ENCODE results near the gene CARS2. TPM values are rescaled to one million over a fixed set of nuclear protein-coding genes. Genes with fewer than 3 reads are reported as not detected.

Gene CARS2
- total RNA-seq, 1 donor from 2014 or later = 73.6 TPM

DNA sequence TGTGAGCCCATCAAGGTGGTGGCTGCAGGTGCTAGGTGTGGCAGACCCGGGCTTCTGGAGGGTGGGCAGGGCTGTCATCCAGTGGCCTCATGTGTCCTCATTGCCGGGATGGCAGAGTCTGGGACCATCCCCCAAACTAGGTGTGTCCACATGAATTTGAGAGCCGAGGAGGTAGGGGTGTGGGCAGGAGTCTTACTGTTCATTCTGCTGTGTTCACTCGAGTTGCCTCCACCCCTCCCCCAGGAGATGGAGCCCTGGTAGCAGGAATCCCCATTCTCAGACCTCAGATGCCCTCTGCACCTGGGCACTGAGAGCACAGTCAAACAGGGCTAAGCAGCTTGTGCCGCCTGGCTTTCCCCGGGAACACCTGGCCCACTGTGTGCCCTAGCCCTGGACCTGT is 68.2 kb downstream of the CARS2 start:
- Histone ChIP-seq H3K4me3 (ENCODE audit: low read depth, low read length) (no peak overlapping the region), H3K36me3 (ENCODE audit: control insufficient read depth, insufficient read depth, low read length) (peaks cover 6% of the 10 kb centered on the region), H3K27me3 (ENCODE audit: control insufficient read depth, insufficient read depth, low read length) (no peaks in the 10 kb centered on the region)
- TF ChIP-seq, protein P1, sequence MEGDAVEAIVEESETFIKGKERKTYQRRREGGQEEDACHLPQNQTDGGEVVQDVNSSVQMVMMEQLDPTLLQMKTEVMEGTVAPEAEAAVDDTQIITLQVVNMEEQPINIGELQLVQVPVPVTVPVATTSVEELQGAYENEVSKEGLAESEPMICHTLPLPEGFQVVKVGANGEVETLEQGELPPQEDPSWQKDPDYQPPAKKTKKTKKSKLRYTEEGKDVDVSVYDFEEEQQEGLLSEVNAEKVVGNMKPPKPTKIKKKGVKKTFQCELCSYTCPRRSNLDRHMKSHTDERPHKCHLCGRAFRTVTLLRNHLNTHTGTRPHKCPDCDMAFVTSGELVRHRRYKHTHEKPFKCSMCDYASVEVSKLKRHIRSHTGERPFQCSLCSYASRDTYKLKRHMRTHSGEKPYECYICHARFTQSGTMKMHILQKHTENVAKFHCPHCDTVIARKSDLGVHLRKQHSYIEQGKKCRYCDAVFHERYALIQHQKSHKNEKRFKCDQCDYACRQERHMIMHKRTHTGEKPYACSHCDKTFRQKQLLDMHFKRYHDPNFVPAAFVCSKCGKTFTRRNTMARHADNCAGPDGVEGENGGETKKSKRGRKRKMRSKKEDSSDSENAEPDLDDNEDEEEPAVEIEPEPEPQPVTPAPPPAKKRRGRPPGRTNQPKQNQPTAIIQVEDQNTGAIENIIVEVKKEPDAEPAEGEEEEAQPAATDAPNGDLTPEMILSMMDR (IDR thresholded peaks at IDR 0.05; ENCODE audit: insufficient read depth, low read length, poor library complexity, severe bottlenecking) = no peak
- no peak for DNase-seq (ENCODE audit: low read depth)

DNA sequence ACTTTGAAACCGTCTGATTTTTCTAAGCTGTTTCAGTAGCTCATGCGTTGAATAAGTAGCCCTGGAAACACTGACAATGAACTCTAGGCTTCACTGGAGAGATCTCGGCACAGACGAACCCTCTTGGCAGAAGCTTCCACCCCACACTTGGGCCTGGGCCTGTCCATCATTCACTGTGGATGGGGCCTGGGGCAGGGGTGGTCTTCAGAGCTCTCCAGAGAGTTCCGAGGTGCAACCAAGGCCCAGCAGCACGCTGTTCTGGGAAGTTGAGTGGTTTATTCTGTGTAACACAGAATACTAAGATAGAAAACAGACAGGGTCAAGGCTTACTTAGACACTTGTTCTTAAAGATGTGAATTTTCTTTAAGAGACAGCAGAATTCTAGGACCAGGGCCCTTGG is 68.6 kb downstream of the CARS2 start:
- TF ChIP-seq, protein P1 (IDR thresholded peaks at IDR 0.05; ENCODE audit: insufficient read depth, low read length, poor library complexity, severe bottlenecking) = no peak
- DNase-seq (ENCODE audit: low read depth) = no peak
- Histone ChIP-seq H3K4me3 (ENCODE audit: low read depth, low read length) (no peak overlapping the region), H3K27me3 (ENCODE audit: control insufficient read depth, insufficient read depth, low read length) (no peaks in the 10 kb centered on the region), H3K36me3 (ENCODE audit: control insufficient read depth, insufficient read depth, low read length) (peaks cover 6% of the 10 kb centered on the region)

- no peaks in the 10 kb centered on the region for H3K27me3 ChIP-seq (ENCODE audit: control insufficient read depth, insufficient read depth, low read length)
- peaks cover 6% of the 10 kb centered on the region for H3K36me3 ChIP-seq (ENCODE audit: control insufficient read depth, insufficient read depth, low read length)
- DNase-seq (ENCODE audit: low read depth) = no peak
- H3K4me3 ChIP-seq (ENCODE audit: low read depth, low read length) = no peak overlapping the region
- TF ChIP-seq, protein P1 (IDR thresholded peaks at IDR 0.05; ENCODE audit: insufficient read depth, low read length, poor library complexity, severe bottlenecking) = no peak
Measured at GRCh38 chr13:110636701-110637201, 69.2 kb downstream of the CARS2 start.

GRCh38 chr13:110636053-110636475 is 69.9 kb downstream of the CARS2 start:
- Histone ChIP-seq H3K4me3 (ENCODE audit: low read depth, low read length) (no peak overlapping the region), H3K36me3 (ENCODE audit: control insufficient read depth, insufficient read depth, low read length) (peaks cover 6% of the 10 kb centered on the region), H3K27me3 (ENCODE audit: control insufficient read depth, insufficient read depth, low read length) (no peaks in the 10 kb centered on the region)
- DNase-seq (ENCODE audit: low read depth) = no peak
- TF ChIP-seq, protein P1 (IDR thresholded peaks at IDR 0.05; ENCODE audit: insufficient read depth, low read length, poor library complexity, severe bottlenecking) = no peak

GRCh38 chr13:110635405-110636002 is 70.4 kb downstream of the CARS2 start:
- Histone ChIP-seq H3K4me3 (ENCODE audit: low read depth, low read length) (no peak overlapping the region), H3K36me3 (ENCODE audit: control insufficient read depth, insufficient read depth, low read length) (peaks cover 6% of the 10 kb centered on the region), H3K27me3 (ENCODE audit: control insufficient read depth, insufficient read depth, low read length) (no peaks in the 10 kb centered on the region)
- TF ChIP-seq, protein P1 (IDR thresholded peaks at IDR 0.05; ENCODE audit: insufficient read depth, low read length, poor library complexity, severe bottlenecking) = no peak
- no peak for DNase-seq (ENCODE audit: low read depth)

DNA sequence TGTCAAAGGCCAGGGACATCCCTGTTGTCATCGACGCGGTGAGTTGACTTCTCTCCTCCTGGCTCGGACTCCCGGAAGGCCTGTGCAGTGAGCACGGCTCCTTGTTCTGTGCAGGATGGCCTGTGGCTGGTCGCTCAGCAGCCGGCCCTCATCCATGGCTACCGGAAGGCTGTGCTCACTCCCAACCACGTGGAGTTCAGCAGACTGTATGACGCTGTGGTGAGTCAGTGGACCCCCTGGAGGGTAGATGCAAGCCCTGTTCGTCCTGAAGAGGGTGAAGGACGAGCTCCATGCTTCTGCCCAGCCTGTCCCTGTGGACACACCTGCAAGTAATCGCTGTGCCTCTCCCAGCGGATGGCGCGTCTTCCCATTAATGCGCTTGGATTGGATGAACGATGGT is 71.4 kb downstream of the CARS2 start:
- peaks cover 6% of the 10 kb centered on the region for H3K36me3 ChIP-seq (ENCODE audit: control insufficient read depth, insufficient read depth, low read length)

More for the DNA sequence above, 71.4 kb downstream of the CARS2 start:
- no peak for DNase-seq (ENCODE audit: low read depth)
- H3K27me3 ChIP-seq (ENCODE audit: control insufficient read depth, insufficient read depth, low read length) = no peaks in the 10 kb centered on the region
- TF ChIP-seq, protein P1 (IDR thresholded peaks at IDR 0.05; ENCODE audit: insufficient read depth, low read length, poor library complexity, severe bottlenecking) = no peak
- H3K4me3 ChIP-seq (ENCODE audit: low read depth, low read length) = no peak overlapping the region

Data from kidney epithelial cell (primary cell).